T-helper 17 cell (primary cell): ENCODE data around the gene WASL. TPM values are rescaled to one million over a fixed set of nuclear protein-coding genes. Genes with fewer than 3 reads are reported as not detected.

Experiments used
- ATAC-seq: fragments of 150-1000 bp; cut with Tn5 transposase; 2 replicates; pipeline ENCODE4 v1.10.0; 2021; ENCODE audit warnings: mild to moderate bottlenecking, moderate library complexity
- DNase-seq, 3 donors: peaks; one replicate each; pipeline versions ENCODE4 v3.0.0 to v3.0.0-alpha.2; 2020 to 2021
- H3K9me3 ChIP-seq: one replicate; pipeline ENCODE4 v1.7.0; 2013; ENCODE audit warnings: low read length, mild to moderate bottlenecking; ENCODE audit not compliant: control insufficient read depth, poor library complexity, severe bottlenecking
- H3K27ac Mint-ChIP-seq: one replicate; pipeline ENCODE4 v1.8.0; 2022; ENCODE audit warnings: mild to moderate bottlenecking, moderate library complexity, mixed read lengths
- H3K27me3 Mint-ChIP-seq: one replicate; pipeline ENCODE4 v1.8.0; 2022; ENCODE audit warnings: mixed read lengths
- H3K36me3 Mint-ChIP-seq: one replicate; pipeline ENCODE4 v1.8.0; 2022; ENCODE audit warnings: low read depth, mixed read lengths
- H3K4me1 Mint-ChIP-seq: one replicate; pipeline ENCODE4 v1.8.0; 2022; ENCODE audit warnings: mild to moderate bottlenecking, mixed read lengths
- H3K4me3 Mint-ChIP-seq: one replicate; pipeline ENCODE4 v1.8.0; 2022; ENCODE audit warnings: mild to moderate bottlenecking, moderate library complexity, mixed read lengths
- total RNA-seq, 4 donors: library from RNA in 2 of 4; stranded (reverse) in 2 of 4; gene quantifications; one replicate each; pipeline ENCODE4 v1.2.3 and lab custom pipeline; 2022 to 2026

Gene WASL
- total RNA-seq, 2 donors from 2014 or later, result 9.5 to 10.0 TPM

DNA sequence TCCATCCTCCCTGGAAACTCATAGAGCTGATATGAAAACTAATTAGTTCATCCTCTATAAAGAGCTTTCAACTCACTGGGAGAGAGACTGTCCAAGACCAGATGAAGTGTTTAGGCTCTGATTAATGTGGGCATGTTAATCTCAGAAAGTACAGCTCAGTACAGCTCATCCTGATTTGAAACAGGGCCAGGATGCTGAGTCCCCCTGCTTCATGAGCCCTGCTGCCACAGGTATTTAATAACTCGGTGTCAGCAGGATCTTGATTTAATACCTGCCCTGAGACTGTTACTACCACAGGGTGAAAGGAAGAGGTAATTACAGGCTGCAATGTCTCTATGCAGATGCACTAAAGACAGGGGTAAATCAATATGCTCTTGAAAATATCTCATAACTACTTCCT lies 82.3 kb downstream of the WASL start:
- Mint-ChIP-seq H3K4me3 (no peak overlapping the region), H3K4me1 (no peaks in the 10 kb centered on the region), H3K27ac (no peak overlapping the region), H3K36me3 (no peaks in the 10 kb centered on the region), H3K27me3 (peaks cover 26% of the 10 kb centered on the region)
- ATAC-seq (no peak), DNase-seq (no peak)
- H3K9me3 ChIP-seq, result no peaks in the 10 kb centered on the region

DNA sequence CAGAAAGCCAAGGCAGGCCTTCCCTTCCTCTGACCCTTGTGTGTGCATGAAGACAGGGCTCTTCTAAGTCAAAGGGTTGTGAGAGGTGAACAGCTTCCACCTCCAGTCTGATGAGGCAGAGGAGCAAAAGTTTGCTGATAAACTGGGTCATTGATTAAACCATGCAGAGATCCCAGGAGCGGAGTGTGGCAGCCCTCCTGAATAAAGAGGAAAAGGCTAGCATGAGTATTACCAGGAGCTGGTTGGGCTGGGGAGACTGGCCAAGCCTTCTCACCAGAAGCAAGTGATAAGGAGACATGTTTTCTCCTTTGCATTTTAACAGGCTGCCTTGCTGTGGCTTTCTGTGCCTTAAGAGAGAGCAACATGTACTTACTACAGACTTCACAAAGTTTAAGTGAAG lies 82.9 kb downstream of the WASL start:
- no peaks in the 10 kb centered on the region for H3K9me3 ChIP-seq
- no peaks in the 10 kb centered on the region for H3K4me1 Mint-ChIP-seq
- no peak overlapping the region for H3K4me3 Mint-ChIP-seq
- peaks cover 31% of the 10 kb centered on the region for H3K27me3 Mint-ChIP-seq
- peaks cover 3% of the 10 kb centered on the region for H3K36me3 Mint-ChIP-seq
- ATAC-seq (no peak), DNase-seq (no peak)
- H3K27ac Mint-ChIP-seq, result no peak overlapping the region

DNA sequence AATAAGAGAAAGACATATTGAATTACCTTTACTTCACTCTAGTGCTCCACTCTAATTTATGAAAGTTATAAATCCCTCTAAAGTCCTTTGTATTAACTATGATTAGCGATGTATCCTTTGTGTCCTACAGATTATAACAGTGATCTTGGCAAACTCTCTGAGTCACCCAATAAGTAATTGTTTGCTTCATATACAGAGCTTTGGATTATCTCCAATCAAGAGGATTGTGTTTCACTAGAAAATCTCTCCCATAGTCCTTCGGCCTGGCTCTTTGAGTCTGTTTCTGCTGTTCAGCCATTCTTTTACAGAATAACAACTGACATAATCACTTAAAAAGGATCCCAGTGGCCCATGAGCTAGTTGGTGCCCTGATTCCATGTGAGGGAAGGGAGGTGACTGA lies 83.6 kb downstream of the WASL start:
- DNase-seq, result no peak
- H3K27ac Mint-ChIP-seq, result no peak overlapping the region

DNA sequence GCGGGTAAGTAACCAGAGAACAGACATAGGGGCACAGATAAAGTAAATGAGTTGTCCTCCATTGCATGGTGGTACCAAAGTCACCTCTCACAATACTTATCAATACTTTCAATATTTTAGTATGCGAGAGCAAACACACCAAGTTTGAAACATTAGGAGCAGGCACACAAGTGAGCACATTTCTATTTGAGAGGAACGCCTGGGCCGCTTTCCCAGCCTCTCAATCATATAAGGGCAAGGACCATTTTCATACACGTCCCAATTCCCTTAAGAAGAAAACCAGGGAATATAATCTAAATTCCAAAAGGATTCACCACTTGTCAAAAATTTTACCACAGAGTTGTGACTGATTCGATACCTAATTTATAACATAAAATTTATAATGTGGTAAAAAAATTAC lies 85.6 kb downstream of the WASL start:
- H3K9me3 ChIP-seq, result no peaks in the 10 kb centered on the region
- Mint-ChIP-seq H3K4me1 (no peaks in the 10 kb centered on the region), H3K4me3 (no peak overlapping the region), H3K36me3 (peaks cover 3% of the 10 kb centered on the region), H3K27ac (no peak overlapping the region), H3K27me3 (peaks cover 56% of the 10 kb centered on the region)
- ATAC-seq (no peak), DNase-seq (no peak)

More for the DNA sequence above, 83.6 kb downstream of the WASL start:
- H3K36me3 Mint-ChIP-seq, result peaks cover 3% of the 10 kb centered on the region
- peaks cover 39% of the 10 kb centered on the region for H3K27me3 Mint-ChIP-seq
- H3K9me3 ChIP-seq, result no peaks in the 10 kb centered on the region
- no peak for ATAC-seq
- H3K4me1 Mint-ChIP-seq, result no peaks in the 10 kb centered on the region
- no peak overlapping the region for H3K4me3 Mint-ChIP-seq

DNA sequence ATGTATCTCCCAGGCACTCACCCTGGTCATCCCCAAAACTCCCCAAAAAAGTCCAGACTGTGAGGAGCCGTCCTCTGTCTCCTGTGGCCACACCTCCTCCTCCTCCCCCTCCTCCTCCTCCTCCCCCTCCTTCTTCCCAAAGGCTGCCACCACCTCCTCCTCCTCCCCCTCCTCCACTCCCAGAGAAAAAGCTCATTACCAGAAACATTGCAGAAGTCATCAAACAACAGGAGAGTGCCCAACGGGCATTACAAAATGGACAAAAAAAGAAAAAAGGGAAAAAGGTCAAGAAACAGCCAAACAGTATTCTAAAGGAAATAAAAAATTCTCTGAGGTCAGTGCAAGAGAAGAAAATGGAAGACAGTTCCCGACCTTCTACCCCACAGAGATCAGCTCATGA lies 86.0 kb downstream of the WASL start:
- H3K27me3 Mint-ChIP-seq, result peaks cover 56% of the 10 kb centered on the region
- DNase-seq (no peak), ATAC-seq (no peak)
- no peak overlapping the region for H3K4me3 Mint-ChIP-seq
- no peak overlapping the region for H3K27ac Mint-ChIP-seq
- H3K36me3 Mint-ChIP-seq, result peaks cover 3% of the 10 kb centered on the region
- no peaks in the 10 kb centered on the region for H3K9me3 ChIP-seq
- H3K4me1 Mint-ChIP-seq, result no peaks in the 10 kb centered on the region

DNA sequence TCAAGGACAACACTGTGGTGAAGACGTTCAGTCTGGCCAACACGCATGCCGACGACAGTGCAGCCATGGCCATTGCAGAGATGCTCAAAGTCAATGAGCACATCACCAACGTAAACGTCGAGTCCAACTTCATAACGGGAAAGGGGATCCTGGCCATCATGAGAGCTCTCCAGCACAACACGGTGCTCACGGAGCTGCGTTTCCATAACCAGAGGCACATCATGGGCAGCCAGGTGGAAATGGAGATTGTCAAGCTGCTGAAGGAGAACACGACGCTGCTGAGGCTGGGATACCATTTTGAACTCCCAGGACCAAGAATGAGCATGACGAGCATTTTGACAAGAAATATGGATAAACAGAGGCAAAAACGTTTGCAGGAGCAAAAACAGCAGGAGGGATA lies 86.5 kb downstream of the WASL start:
- DNase-seq, result no peak
- H3K4me3 Mint-ChIP-seq, result no peak overlapping the region
- ATAC-seq, result no peak
- peaks cover 56% of the 10 kb centered on the region for H3K27me3 Mint-ChIP-seq
- no peaks in the 10 kb centered on the region for H3K4me1 Mint-ChIP-seq
- no peaks in the 10 kb centered on the region for H3K9me3 ChIP-seq
- H3K27ac Mint-ChIP-seq, result no peak overlapping the region
- peaks cover 3% of the 10 kb centered on the region for H3K36me3 Mint-ChIP-seq

DNA sequence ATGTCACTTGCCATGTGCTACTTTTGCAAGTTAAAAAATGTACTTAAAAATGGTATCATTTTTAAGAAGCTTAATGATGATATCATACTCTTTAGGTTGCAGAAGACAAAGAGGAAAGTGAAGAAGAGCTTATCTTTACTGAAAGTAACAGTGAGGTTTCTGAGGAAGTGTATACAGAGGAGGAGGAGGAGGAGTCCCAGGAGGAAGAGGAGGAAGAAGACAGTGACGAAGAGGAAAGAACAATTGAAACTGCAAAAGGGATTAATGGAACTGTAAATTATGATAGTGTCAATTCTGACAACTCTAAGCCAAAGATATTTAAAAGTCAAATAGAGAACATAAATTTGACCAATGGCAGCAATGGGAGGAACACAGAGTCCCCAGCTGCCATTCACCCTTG lies 87.0 kb downstream of the WASL start:
- DNase-seq, result no peak
- Mint-ChIP-seq H3K27me3 (peaks cover 56% of the 10 kb centered on the region), H3K4me3 (no peak overlapping the region), H3K27ac (no peak overlapping the region), H3K4me1 (no peaks in the 10 kb centered on the region), H3K36me3 (peaks cover 3% of the 10 kb centered on the region)
- H3K9me3 ChIP-seq, result no peaks in the 10 kb centered on the region
- no peak for ATAC-seq

DNA sequence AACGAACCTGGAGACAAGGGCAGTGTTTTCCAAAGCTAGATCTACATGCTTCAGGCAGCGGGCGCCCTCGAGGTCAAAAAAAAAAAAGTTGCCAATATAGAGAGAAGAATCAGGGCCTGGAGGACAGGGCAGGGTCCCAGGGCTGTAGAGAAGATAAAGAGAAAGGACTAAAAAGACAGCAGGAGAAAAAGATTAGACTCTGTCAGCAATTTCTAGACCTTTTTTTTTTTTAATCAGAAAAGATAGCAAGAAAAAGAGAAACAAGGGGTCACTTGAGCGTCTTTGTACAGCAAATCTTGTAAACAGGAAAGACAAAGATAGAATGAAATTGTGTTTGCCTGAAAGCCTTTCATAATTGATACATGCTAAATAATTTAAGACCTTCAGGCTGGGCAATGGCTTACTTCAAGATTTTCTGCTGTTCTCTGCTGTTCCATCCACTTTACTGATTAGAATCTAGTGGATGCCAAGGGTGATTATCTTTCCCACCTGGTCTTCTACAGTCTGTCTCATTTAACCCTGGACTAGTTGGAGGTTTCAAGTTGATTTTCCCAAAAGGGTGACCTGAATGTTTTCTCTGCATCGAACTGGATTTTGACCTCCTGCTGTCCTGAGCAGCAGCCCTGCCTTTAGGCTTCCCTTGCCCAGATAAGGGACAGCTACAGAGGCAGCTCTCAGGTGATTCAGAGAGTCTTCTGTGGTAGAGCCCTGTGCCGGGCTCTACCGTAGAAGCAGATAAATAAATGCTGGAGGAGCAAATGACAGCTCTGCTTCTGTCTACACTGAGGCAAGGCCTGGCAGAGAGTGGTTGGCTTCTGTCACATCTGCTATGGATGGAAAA lies 88.1 kb downstream of the WASL start:
- no peaks in the 10 kb centered on the region for H3K9me3 ChIP-seq
- H3K4me3 Mint-ChIP-seq, result no peak overlapping the region
- H3K27me3 Mint-ChIP-seq, result peaks cover 55% of the 10 kb centered on the region
- H3K4me1 Mint-ChIP-seq, result no peaks in the 10 kb centered on the region
- H3K36me3 Mint-ChIP-seq, result peaks cover 3% of the 10 kb centered on the region
- ATAC-seq (no peak), DNase-seq (no peak)
- no peak overlapping the region for H3K27ac Mint-ChIP-seq

DNA sequence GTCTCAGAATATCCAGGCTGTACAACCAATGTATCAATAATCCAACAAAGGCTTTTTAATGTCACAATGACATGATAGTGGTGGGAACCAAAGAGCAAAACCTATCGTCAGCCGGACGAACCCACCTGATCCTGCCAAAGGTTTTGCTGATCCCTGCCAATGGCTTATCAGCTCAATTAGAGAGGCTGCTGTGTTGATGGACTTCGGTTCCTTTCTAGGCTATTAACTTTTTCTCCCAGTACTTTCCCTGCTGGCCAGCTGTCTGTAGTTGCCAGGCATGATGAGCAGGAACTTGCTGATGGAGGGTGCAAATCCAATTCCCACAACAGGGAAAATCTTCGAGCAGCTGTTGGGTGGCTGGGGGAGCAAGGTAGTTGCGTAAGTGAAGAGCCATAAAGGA lies 90.8 kb downstream of the WASL start:
- H3K36me3 Mint-ChIP-seq, result peaks cover 3% of the 10 kb centered on the region
- H3K4me1 Mint-ChIP-seq, result no peaks in the 10 kb centered on the region
- peaks cover 41% of the 10 kb centered on the region for H3K27me3 Mint-ChIP-seq
- H3K4me3 Mint-ChIP-seq, result no peak overlapping the region
- no peak for DNase-seq
- H3K27ac Mint-ChIP-seq, result no peak overlapping the region
- H3K9me3 ChIP-seq, result no peaks in the 10 kb centered on the region
- no peak for ATAC-seq

DNA sequence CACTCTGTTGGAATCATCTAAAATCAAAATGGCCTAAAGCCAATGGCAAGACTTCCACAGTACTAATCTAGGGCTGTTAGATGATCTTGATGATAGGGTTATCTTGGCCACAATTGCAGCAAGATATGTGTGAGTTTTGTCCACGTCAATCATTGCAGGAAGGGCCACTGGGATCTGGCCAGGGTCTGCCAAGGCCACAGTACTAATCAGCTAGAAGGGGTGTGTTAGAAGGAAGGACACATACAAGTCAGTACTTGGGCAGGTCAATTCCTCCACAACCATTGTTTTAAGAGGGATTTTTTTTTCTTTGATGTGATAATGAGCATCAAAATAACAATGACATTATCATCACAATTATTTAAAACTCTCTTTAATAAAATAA lies 91.5 kb downstream of the WASL start:
- DNase-seq (no peak), ATAC-seq (no peak)
- peaks cover 38% of the 10 kb centered on the region for H3K27me3 Mint-ChIP-seq
- H3K4me3 Mint-ChIP-seq, result no peak overlapping the region
- no peaks in the 10 kb centered on the region for H3K4me1 Mint-ChIP-seq
- H3K9me3 ChIP-seq, result no peaks in the 10 kb centered on the region
- no peak overlapping the region for H3K27ac Mint-ChIP-seq
- H3K36me3 Mint-ChIP-seq, result peaks cover 3% of the 10 kb centered on the region

DNA sequence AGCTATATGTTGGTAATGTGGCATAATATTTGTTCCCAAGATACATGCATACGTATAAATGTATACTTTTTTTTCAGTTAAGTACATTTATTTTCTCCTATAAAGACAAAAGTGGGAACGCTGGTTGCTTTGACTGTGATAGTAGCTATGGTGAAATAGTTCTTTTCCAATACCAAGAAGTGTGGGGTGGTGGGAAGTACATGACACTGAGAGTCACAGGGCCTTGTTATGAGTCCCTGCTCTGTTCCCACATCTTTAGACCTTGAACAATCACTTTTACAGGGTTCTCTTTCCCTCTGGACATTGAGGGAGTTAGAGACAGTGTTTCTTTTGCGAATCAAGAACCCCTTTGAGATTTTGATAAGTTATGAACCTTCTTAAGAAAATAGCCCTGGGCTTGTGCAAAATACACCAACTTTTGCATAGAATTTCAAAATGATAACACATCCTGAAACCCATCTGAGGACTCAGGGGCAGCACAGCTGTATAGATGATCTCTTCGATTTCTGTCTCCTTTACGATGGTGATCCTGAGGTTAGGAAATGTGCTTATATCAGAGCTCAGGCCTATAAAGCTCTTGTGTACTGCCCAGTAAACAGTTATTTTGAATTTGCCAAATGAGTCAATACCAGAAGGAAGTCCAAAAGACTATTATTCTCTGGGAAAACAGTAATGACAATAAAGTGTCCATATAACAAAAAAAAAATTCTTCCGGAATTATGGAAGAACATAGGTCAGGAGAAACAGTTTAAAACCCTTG lies 92.1 kb downstream of the WASL start:
- ATAC-seq, result no peak

DNA sequence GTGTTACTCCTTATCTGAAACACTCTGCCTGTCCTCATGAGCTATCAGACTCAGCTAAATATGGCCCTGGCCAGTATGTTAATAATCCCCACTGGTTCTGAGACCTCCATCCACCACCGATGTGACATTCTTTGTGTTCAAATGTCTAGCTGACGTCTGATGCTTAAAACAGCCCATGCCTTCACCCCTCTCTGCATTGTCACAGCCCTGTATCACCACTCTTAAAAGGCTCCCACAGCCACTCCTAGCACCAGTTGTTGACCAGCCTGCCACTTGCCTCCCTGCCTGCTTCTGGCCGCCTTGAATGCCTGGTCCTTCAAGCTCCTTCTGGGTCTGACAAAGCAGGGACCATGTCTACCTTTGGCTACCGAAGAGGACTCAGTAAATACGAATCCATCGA lies 93.2 kb downstream of the WASL start, which contains the start of gene LMOD2:
Gene LMOD2 (plus strand): TSS at position 253 of the 400 bp plus-strand sequence. CDS start 98 bp downstream, at position 351.
- no peak within 1 kb of the TSS for H3K27ac Mint-ChIP-seq
- no peak within 1 kb of the TSS for H3K4me3 Mint-ChIP-seq
- no peak for ATAC-seq
- H3K4me1 Mint-ChIP-seq, result no peaks in the 10 kb centered on the region
- H3K9me3 ChIP-seq, result no peaks in the 10 kb centered on the region
- H3K27me3 Mint-ChIP-seq, result peaks cover 22% of the 10 kb centered on the region
- no peaks in the 10 kb centered on the region for H3K36me3 Mint-ChIP-seq
- no peak for DNase-seq

More for the DNA sequence above, 92.1 kb downstream of the WASL start:
- H3K9me3 ChIP-seq, result no peaks in the 10 kb centered on the region
- Mint-ChIP-seq H3K4me3 (no peak overlapping the region), H3K27ac (no peak overlapping the region), H3K4me1 (no peaks in the 10 kb centered on the region), H3K27me3 (peaks cover 32% of the 10 kb centered on the region), H3K36me3 (peaks cover 3% of the 10 kb centered on the region)
- no peak for DNase-seq

DNA sequence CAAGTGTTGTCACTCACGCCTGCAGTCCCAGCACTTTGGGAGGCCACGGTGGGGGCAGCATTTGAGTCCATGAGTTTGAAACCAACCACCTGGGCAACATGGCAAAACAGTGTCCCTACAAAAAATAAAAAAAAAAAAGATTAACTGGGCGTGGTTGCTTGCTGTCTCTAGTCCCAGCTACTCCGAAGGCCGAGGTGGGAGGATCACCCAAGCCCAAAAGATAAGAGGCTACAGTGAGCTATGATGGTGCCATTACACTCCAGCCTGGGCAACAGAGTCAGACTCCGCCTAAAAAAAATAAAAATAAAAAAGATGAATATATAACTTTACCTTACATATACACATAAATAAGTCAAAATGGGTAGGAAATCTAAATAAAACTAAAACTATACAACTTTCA lies 95.6 kb downstream of the WASL start:
- no peak for DNase-seq
- Mint-ChIP-seq H3K36me3 (no peaks in the 10 kb centered on the region), H3K27ac (no peak overlapping the region), H3K27me3 (peaks cover 10% of the 10 kb centered on the region), H3K4me3 (no peak overlapping the region), H3K4me1 (peaks cover 2% of the 10 kb centered on the region)
- no peaks in the 10 kb centered on the region for H3K9me3 ChIP-seq
- no peak for ATAC-seq
